HG02623 (cell line): ENCODE results near the gene LY6G5C.
"Not testable (repeated sequence)": the region's sequence is repeated elsewhere in the genome, so short reads cannot be mapped to it uniquely, and the experiment has no call there.

ENCODE experiments used
- ATAC-seq: cut with Tn5 transposase; IDR thresholded peaks from one replicate; pipeline ENCODE4 v1.9.1; 2021; ENCODE audit warnings: moderate library complexity; ENCODE audit not compliant: unreplicated experiment

The LY6G5C gene

DNA sequence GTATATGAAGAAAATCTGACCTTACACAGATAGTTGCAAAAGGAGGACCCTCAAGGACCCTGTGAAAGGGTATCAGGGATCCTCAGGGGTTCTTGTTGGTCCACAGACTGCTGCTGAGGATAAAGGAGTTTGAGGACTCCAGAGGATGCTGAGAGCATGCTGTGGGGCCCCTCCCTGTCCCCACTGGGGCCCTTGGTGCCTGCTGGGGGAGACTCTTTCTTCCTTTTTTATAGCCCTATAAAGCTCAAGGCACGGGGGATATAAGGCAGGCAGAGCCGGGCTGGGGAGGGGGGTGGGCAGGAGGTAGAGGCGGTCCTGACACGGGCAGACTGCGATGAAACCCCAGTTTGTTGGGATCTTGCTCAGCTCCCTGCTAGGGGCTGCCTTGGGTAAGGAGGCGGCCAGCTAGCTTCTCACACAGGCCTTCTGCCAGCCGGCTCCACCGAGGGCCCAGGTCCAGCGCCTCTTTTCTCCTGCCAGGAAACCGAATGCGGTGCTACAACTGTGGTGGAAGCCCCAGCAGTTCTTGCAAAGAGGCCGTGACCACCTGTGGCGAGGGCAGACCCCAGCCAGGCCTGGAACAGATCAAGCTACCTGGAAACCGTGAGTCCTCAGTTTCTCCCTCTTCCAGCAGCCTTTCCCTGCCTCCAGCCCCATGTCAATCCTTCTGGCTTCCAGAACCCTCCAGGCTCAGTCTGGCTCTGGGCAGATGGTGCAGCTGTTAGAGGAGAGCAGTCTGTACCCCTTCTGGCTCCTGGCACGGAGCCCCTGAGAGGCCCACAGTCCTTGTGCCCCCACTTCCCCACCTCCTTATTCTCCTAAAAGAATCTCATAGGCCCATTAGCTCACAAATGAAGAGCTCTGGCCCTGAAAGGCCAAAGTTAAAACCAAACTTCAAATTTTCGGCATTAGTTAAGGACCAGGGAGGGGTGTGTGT, 34.4 kb upstream of the LY6G5C start, which contains the start of gene LY6G6D:
Gene LY6G6D, plus strand, starts transcription at position 327 of the 937 bp plus-strand sequence. Its CDS starts 8 bp downstream, at position 335.
- no peak for ATAC-seq

DNA sequence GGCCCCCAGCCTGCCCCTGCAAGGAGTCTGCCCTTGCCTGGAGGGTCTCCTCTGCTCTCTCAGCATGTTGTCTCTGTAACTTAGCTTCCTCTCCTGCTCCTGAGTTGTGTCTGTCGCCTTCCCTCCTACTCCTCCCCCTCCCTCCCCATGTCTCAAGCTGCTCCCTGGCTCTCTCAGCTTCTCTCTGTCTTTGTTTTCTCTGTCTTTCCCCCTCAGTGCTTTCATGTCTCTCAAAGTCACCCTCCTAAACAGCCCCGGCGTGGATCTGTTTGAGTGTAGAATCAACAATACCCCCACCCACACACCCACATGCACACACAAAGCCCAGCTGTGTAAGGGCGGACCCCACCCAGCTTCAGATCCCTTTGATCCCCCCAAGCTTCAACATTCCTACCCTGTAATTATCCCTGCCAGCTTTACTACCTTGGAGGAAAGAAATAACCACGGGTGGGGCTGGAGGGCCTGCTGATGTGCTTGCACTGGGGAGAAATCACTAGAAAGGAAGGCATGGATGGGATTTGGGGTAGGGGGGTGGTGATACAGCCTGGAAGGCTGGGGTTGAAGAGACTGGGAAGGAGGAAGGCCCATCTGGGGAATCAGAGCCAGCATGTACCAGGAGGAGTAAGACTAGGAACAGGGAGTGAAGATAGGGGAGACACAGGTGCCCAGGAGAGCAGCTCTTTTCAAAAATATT, 33.3 kb upstream of the LY6G5C start:
- ATAC-seq = no peak

DNA sequence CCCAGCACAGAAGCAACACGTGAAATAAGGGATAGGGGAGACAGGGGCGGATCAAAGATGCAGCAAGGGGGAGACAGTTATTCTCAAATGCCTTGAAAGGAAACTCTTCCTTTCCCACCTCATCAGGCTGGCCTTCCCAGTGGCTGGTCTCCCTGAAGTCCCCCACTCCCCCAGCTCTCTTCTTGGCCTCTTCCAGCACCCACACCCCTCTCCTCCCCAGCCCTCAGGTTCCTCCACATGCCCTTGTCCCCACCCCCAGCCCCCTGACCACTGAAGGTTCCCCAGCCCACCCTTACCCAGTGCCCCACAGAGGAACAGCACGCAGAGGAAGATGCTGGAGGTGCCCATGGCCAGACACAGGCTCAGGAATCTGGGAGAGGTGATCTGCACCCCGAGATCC, 32.6 kb upstream of the LY6G5C start:
- no peak for ATAC-seq

DNA sequence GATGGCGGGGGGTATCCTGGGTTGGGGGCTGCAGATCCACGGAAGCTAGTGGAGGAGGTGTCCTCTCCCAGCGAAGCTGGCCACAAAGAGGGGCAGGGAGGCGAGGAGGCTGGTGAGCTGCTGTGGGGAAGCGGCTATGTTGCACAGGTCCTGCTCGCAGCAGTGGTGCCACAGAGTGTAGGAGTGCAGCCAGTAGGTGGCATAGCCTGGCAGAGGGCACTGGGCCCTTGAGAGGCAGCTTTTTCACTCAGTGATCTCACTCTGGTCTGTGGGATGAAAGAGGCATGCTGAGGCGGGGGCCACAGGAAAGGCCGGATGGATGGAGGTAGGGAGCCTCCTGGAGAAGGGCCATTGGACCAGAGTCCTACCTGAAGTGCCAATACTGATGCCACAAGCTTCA, 31.4 kb upstream of the LY6G5C start:
- ATAC-seq = no peak

DNA sequence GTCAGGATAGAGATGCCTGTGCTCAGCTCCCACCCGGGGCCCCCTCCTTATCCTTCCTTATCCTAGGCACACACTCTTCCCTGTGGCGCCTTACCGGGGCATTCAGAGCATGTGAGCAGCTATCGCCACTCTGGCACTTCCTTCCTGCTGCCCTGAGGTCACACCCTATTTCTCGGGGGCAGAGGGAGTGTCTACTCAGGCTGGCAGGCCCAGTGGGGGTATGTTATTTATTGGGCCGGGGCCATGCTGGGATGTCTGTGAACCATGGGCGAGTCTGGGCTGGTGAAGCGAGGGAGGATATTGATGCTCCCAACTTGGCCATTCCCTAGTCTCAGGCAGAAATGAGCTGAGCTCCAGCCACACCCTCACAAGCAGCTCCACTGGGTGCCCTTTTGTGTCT, 30.4 kb upstream of the LY6G5C start:
- no peak for ATAC-seq

DNA sequence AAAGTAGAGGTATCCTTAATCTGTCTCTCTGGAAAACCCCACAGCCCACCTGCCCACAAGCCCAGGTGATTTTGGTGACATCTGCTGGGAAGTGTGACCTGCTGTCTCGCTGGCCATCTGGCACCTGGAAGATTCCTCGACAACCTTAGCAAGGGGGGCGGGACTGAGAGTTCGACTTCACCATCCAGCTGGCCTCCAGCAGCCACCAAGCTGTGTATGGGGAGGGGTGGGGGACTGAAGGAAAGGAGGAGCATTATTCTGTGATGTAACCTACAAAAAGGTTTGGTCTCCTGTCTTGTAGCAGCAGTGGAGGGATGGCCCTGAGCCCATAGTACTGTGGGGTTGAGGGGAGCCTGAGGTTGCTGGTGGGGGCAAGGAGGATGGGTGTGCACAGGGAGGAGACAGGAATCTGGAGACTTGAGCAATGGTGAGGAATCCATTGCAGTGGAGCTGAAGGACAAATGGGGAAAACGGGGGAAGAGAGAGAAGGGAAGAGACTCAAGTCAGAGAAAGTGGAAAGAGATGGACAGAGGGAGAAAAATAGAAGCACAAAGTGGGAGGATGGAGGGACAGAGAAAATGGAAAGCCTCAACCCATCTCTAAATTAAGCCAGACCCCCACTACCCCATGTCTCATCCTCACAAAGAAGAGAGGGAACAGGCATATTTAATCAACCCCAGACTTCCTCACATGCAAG, 29.8 kb upstream of the LY6G5C start:
- no peak for ATAC-seq

DNA sequence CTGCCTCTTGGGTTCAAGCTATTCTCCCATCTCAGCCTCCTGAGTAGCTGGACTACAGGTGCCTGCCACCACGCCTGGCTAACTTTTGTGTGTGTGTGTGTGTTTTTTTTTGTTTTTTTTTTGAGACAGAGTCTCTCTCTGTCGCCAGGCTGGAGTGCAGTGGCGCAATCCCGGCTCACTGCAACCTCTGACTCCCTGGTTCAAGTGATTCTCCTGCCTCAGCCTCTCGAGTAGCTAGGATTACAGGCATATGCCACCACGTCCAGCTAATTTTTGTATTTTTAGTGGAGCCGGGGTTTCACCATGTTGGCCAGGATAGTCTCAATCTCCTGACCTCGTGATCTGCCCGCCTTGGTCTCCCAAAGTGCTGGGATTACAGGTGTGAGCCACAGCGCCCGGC, 28.3 kb upstream of the LY6G5C start:
- not testable (repeated sequence) for ATAC-seq

DNA sequence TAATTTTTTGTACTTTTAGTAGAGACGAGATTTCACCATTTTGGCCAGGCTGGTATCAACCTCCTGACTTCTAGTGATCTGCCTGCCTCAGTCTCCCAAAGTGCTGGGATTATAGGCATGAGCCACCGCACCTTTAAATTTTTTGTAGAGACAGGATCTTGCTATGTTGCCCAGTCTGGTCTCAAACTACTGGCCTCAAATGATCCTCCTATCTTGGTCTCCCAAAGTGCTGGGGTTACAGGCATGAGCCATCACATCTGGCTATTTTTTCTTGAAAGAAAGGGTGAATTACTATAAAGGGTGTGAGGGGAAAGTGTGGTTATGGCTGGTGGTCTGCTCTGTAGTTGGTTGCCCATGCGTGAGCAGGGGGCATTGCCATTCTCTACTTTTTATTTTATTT, 27.4 kb upstream of the LY6G5C start:
- no peak for ATAC-seq

DNA sequence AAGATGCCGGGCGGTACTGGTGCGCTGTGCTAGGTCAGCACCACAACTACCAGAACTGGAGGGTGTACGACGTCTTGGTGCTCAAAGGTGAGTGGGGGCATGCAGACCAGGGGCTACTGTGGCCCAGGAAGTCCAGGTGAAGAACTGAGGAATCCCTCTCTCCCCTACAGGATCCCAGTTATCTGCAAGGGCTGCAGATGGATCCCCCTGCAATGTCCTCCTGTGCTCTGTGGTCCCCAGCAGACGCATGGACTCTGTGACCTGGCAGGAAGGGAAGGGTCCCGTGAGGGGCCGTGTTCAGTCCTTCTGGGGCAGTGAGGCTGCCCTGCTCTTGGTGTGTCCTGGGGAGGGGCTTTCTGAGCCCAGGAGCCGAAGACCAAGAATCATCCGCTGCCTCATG, 26.8 kb upstream of the LY6G5C start:
- ATAC-seq = no peak

DNA sequence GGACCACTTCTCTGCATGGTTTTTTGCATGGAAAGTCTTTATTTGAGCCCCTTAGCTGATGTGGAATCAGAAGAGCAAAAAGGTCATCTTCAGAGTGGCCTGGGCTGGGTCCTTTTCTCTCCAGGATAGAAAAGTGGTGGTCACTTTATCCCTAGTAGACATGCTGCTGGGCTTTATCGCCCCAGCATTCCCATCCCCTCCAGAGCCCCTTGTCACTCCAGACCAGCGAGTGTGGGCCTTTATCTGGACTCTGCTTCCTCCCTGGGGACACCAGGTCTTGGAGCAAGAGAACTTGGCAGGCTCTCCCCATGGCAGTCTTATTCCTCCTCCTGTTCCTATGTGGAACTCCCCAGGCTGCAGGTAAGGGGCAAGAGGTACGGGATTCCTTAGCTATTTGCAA, 25.7 kb upstream of the LY6G5C start, which contains the start of gene LY6G6F:
Gene LY6G6F, plus strand, starts transcription at position 268 of the 400 bp plus-strand sequence. Its CDS starts 41 bp downstream, at position 309.
- ATAC-seq = no peak

DNA sequence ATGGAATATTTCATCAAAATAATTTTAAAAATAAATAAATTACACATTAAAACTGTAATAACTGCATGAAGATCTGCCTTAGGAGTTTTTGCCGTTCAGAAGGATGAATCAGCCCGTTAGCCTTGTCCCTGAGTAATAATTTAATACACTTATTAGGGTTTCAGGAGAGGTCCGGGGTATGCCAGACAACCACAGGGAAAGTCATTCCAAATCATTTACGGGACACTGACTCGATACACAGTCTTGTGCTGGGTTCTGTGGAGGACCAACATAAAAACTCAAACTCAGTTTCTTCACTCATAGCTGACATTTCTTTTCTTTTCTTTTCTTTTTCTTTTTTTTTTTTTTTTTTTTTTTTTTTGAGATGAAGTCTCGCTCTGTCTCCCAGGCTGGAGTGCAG, 25.1 kb upstream of the LY6G5C start:
- ATAC-seq = no peak

DNA sequence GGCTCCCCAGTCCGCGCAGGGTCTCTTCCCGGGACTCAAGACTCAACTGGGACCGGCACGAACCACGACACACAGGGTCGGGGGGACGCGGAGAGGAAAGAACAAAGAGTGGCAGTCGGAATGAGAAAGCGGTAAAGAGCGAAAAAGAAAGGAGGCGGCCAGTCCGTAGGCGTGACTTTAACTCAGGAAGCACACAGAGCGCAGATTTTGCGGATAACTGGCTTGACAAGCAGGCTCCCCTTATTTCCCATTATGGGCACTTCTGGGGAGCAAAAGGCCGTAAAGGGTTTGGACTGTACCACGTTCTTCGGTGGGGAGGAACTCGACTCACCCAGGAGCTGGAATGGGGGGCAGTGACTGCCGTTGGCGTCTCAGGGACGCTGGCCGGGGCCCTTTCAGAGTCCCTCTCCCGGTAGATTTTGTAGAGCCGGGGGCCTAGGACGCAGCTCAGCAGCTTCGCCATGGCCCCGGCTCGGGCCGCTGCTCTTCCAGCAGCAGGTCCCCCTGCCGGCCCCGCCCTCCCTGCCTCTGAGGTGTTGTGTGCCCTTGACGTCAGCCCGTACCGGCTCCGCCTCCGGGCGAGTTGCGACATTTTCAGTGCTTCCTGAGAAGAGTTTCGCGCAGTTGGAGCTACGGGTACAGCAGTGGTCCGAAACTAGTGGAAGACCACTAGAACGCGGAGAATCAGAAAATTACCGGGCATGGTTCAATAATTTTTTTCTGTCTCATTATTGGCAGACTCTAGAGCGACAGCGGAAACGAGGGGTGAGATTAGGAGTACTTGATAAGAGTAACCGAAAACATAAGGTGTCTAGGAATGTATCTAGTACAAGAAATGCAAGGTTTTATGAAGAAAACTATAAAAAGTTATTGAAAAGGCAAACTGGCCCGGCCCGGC, 22.2 kb upstream of the LY6G5C start, which contains the start of gene ABHD16A:
Gene ABHD16A, minus strand, starts transcription at position 506 of the 898 bp plus-strand sequence. Its CDS starts 43 bp downstream, at position 463.
- ATAC-seq = peak; percentile 80

DNA sequence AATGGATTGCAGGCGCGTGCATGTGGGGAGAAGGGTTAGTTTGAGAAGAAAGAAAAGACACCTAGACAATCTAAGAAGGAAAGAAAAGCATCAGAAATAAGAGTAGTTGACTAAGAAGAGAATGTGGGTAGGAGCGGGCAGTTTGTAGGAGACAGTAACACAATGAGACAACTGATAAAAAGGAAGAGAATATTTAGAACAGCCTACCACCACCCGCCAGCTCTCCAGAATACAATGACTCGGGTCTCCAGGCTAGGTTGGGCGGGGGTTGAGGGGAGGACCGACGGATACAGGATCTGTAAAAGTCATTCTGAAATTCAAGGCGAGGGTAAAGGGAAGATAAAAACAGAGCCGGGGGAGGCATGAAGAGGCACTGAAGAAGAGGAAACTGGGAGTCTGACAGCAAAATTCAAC, 21.5 kb upstream of the LY6G5C start:
- no peak for ATAC-seq

DNA sequence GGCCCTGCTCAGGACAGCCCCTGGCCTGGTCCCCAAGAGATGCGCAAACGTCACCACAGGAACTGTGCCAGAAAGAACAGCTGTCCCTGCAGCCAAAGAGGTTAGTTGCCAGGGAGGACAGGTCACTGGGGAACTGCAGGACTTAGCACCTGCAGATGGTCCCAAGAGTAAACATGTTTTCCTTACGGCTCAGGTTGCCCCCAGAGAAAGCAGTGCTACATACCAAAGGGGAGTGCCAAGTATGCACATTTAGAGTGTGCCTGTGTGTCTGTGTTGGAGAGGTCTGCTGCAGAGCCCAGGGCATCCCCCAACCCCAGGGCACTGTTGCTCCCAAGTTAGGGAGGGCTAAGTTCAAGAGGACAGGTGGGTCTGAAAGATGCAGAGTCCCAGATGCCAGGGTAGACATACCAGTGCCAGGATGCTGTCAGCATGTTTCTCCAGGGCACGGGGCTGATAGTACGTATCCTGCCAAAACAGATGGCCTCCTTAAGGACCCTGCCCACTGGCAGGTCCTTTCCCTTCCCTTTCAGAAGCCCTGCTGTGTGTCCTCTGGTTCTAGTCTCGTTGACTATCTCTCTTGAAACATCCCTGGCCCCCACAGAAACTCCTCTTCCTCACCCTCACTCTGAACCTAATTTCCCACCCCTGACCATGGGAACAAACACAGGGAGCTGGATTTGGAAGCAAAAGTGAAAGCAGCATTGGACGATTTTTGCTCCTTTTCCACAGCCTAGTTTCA, 21.0 kb upstream of the LY6G5C start:
- ATAC-seq = no peak

DNA sequence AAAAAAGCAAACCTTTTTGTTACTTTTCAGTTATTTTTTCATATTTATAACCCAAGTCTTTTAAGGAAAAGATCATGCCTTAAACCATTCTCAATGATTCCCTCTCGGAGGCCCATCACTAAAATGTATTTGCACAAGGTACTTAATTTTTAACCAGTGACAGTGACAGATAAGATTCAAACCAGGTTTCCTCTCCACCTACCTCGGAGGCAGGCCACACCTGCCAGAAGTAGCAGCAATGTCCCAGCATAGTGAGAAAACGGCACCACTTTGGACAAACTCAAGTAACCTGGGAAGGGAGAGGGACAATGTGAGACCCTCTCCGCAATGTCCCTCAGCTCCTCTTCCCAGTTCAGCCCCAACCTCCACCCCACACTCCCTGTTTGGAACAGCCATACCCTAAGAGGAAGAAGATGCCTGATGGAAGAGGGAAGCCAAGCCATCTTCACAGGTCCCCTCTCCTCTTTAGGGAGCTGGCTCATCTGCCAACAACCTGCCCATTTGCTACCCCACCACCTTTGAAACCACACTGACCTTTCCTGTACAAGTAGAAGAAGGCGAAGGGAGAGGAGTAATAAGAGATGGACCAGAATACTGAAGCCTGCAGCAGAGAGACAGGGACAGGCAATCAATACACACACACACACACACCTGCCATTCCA, 20.0 kb upstream of the LY6G5C start:
- no peak for ATAC-seq

DNA sequence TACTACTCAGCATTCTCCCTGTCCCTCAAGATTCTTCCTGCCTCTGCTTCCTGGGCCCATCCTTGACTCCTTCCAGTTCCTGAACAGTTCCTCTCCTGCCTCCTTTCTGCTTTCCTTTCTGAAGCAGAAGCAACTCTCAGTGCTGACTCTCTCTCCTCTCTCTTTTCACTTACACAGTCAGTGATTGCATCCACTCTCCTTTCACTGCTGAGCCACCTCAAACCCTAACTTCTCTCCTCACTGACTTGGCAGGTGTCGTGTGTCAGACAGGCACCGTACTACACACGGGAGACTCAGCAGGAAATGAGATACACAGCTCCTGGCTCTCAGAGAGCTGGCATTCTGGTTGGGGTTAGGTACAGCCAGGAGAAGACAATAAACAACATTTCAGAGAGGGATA, 16.7 kb upstream of the LY6G5C start:
- ATAC-seq = no peak

DNA sequence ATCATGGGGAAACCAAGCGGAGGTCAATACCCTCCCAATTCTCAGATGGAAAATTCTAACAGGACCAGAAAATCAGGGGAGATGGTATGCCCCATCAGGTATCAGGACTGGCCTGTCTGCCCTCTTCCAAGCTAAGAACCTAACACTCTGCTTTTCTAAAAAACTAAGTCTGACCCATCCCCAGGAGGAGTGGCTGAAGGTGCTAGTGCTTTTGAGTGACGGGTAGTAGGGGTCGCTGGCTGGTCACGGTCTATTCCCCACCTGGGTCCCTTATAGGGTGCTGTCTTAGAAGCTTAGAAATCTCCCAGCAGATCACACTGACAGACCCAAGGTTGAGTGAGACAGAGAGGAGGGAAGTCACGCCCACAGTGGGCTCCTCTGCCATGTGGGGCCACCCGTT, 12.7 kb upstream of the LY6G5C start:
- no peak for ATAC-seq

DNA sequence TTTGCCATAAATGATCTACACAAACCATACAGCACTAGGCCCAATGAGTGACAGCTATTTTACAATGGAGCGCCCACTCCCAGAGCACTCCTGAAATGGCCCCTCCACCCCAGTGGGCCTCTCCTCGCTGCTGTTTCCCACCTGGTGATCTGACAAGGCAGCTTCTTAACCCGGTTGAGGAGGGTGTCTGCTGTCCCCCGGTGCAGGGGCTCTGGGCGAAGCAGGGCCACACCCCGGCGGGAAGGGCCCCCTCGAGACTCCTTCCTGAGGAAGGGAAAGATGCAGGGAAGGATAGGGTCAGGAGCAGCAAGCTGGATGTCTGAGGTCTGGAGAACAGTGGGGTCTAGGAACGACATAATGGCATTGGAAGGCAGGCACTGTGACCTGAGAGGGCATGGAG, 12.0 kb upstream of the LY6G5C start:
- ATAC-seq = no peak

DNA sequence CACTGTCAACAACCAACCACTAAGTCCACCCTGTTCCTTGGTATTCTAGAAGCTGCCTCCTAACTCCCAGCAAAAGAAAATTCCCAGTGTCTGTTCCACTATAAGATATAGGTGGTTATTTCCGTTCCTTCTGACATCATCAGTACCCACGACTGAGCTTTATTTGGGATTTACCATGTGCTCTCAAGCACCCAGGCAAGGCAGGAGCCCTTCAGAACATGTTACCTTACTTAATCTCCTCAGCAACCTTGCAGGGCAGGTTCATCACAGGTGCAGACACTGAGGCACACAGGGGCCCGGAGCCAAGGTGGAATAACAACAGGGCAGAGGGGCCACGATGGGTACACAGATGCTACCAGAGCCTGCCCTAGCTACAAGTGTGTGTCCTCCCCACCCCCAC, 11.5 kb upstream of the LY6G5C start:
- no peak for ATAC-seq
